Transverse colon (tissue), 4 donors: Measurements from ENCODE around the gene ADAMTSL4. TPM values are rescaled to one million over a fixed set of nuclear protein-coding genes. Genes with fewer than 3 reads are reported as not detected.

Experiments
- DNase-seq: peaks from one replicate; pipeline ENCODE4 v3.0.0-alpha.2; 2019
- H3K27ac ChIP-seq, 4 donors: fragments of 200-600 bp; sonication (generic); 2 replicates each; pipeline ENCODE4 v1.5.1; 2016 to 2018; ENCODE audit warnings: inconsistent platforms in 4 of 4
- H3K27me3 ChIP-seq: fragments of 200-600 bp; sonication (generic); 2 replicates; pipeline ENCODE4 v1.5.1; 2017; ENCODE audit warnings: inconsistent platforms
- H3K36me3 ChIP-seq, 4 donors: fragments of 200-600 bp; sonication (generic); 2 replicates each; pipeline ENCODE4 v1.5.1; 2017 to 2019; ENCODE audit warnings: inconsistent platforms in 4 of 4
- H3K4me1 ChIP-seq, 4 donors: fragments of 200-600 bp; sonication (generic); 2 replicates each; pipeline ENCODE4 v1.5.1; 2017 to 2020; ENCODE audit warnings: inconsistent platforms in 4 of 4
- H3K4me3 ChIP-seq, 4 donors: fragments of 200-600 bp; sonication (generic); 1 replicate in 1 of 4; 2 replicates in 3 of 4; pipeline versions ENCODE4 v1.5.1 to v1.6.1; 2017 to 2019; ENCODE audit warnings: inconsistent platforms in 4 of 4
- H3K9me3 ChIP-seq, 2 donors: fragments of 200-600 bp; sonication (generic); 2 replicates each; pipeline ENCODE4 v1.5.1; 2017 to 2019; ENCODE audit warnings: inconsistent platforms in 2 of 2
- EP300 ChIP-seq: sonication (generic); formaldehyde crosslinking; IDR thresholded peaks from one replicate; pipeline ENCODE4 v1.6.1; 2017; ENCODE audit warnings: antibody characterized with exemption, low read depth
- POLR2A ChIP-seq: fragments of 450-650 bp; IDR thresholded peaks from one replicate; pipeline ENCODE4 v1.6.1; 2016; ENCODE audit warnings: antibody characterized with exemption, mild to moderate bottlenecking, moderate library complexity
- POLR2AphosphoS5 ChIP-seq, 3 donors: sonication (generic); formaldehyde crosslinking; IDR thresholded peaks; one replicate each; pipeline ENCODE4 v1.6.1; 2016; ENCODE audit warnings: antibody characterized with exemption in 3 of 3
- WGBS, 2 donors: methylation state at CpG; one replicate each; pipeline ENCODE4 v1.1.5; 2018; ENCODE audit warnings: low coverage in 1 of 2; 5-methylcytosine and 5-hydroxymethylcytosine counted together
- in situ Hi-C, 4 donors: fragments of 200-750 bp; cut with MboI; loops; one replicate each; pipeline versions ENCODE4 v1.15.0 to v1.15.1; 2017; ENCODE audit warnings: low sequenced_read_pairs in 3 of 4, low pct_ligation_motif_present in 1 of 4, low pct_unique_long_range_greater_than_20kb in 1 of 4
- intact Hi-C: fragments of 100-400 bp; cut with DNase I; formaldehyde crosslinking; loops from one replicate; pipeline ENCODE4 v1.15.1; 2023; ENCODE audit warnings: low total_unique reads
- total RNA-seq, 4 donors: library from RNA; depleted of rRNA; stranded (reverse); fragments of >200 nt; gene quantifications; one replicate each; pipeline ENCODE4 v1.1.0, GENCODE V29; 2016
- TF ChIP-seq, protein P1 (sequence below), 5 experiments: fragments of 200-600 bp in 3 of 5; fragments of 450-650 bp in 2 of 5; sonication (generic) in 3 of 5; IDR thresholded peaks; 1 replicate in 2 of 5; 2 replicates in 3 of 5; pipeline ENCODE4 v1.5.1; 2016 to 2017; ENCODE audit warnings: antibody characterized with exemption in 5 of 5, inconsistent platforms in 3 of 5, mild to moderate bottlenecking in 2 of 5, moderate library complexity in 1 of 5

ADAMTSL4 gene
- total RNA-seq, 4 donors from 2014 or later: 7.2 to 26.2 (median 16.3) TPM

DNA sequence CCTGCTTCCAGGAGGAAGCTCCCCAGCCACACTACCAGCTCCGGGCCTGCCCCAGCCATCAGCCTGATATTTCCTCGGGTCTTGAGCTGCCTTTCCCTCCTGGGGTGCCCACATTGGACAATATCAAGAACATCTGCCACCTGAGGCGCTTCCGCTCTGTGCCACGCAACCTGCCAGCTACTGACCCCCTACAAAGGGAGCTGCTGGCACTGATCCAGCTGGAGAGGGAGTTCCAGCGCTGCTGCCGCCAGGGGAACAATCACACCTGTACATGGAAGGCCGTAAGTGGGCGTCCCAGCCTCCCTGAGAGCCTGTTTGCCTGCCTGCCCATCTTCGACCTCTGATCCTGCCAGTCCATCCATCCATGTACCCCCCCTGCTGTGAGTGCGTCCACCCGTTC lies 37.7 kb upstream of the ADAMTSL4 start:
- H3K9me3 ChIP-seq: no peaks in the 10 kb centered on the region
- 93 to 100% methylated on average over 2 to 12 of the region's 12 CpGs for WGBS, 2 donors
- intact Hi-C loops (no loop called here), in situ Hi-C loops (no loop called here)
- no peaks in the 10 kb centered on the region for H3K36me3 ChIP-seq
- H3K4me3 ChIP-seq: no peak overlapping the region
- no peak for DNase-seq
- H3K27ac ChIP-seq: no peak overlapping the region
- no peaks in the 10 kb centered on the region for H3K27me3 ChIP-seq
- H3K4me1 ChIP-seq: peaks cover 6 to 30% (median 15%) of the 10 kb centered on the region in 4 donors
- TF ChIP-seq, protein P1, sequence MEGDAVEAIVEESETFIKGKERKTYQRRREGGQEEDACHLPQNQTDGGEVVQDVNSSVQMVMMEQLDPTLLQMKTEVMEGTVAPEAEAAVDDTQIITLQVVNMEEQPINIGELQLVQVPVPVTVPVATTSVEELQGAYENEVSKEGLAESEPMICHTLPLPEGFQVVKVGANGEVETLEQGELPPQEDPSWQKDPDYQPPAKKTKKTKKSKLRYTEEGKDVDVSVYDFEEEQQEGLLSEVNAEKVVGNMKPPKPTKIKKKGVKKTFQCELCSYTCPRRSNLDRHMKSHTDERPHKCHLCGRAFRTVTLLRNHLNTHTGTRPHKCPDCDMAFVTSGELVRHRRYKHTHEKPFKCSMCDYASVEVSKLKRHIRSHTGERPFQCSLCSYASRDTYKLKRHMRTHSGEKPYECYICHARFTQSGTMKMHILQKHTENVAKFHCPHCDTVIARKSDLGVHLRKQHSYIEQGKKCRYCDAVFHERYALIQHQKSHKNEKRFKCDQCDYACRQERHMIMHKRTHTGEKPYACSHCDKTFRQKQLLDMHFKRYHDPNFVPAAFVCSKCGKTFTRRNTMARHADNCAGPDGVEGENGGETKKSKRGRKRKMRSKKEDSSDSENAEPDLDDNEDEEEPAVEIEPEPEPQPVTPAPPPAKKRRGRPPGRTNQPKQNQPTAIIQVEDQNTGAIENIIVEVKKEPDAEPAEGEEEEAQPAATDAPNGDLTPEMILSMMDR (IDR thresholded peaks at IDR 0.05): no peak
- TF ChIP-seq EP300 (no peak), POLR2AphosphoS5 (IDR thresholded peaks at IDR 0.05) (no peak), POLR2A (no peak)

DNA sequence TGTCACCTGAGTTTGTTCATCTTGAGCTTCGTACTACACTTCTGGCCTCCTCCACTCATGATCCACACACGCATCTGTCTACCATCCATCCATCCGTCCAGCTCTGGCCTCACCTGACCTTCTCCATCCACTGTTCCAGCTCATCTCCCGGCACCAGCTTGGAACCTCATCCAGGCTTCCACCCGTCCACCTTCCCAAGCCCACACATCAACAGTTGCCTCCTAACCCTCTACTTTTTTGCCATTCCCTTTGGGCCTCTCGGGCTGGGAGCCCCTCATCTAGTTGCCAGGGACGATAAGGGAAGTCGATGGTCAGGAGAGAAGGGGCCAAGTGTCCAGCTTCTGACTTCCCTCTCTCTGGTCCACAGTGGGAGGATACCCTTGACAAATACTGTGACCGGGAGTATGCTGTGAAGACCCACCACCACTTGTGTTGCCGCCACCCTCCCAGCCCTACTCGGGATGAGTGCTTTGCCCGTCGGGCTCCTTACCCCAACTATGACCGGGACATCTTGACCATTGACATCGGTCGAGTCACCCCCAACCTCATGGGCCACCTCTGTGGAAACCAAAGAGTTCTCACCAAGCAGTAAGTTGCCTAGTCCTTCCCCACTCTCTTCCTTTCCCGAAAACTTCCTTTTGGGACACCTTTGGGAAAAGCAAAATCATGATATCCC lies 37.1 kb upstream of the ADAMTSL4 start:
- no peak overlapping the region for H3K4me3 ChIP-seq
- no peak for DNase-seq
- WGBS, 2 donors: 80 to 87% methylated on average over 7 to 17 of the region's 17 CpGs
- in situ Hi-C loops: no loop called here
- H3K27me3 ChIP-seq: no peaks in the 10 kb centered on the region
- intact Hi-C loops: no loop called here
- no peak overlapping the region for H3K27ac ChIP-seq
- no peaks in the 10 kb centered on the region for H3K36me3 ChIP-seq
- TF ChIP-seq, protein P1 (IDR thresholded peaks at IDR 0.05): no peak
- TF ChIP-seq EP300 (no peak), POLR2A (no peak), POLR2AphosphoS5 (IDR thresholded peaks at IDR 0.05) (no peak)
- no peaks in the 10 kb centered on the region for H3K9me3 ChIP-seq
- H3K4me1 ChIP-seq: peaks cover 7 to 36% (median 18%) of the 10 kb centered on the region in 4 donors

DNA sequence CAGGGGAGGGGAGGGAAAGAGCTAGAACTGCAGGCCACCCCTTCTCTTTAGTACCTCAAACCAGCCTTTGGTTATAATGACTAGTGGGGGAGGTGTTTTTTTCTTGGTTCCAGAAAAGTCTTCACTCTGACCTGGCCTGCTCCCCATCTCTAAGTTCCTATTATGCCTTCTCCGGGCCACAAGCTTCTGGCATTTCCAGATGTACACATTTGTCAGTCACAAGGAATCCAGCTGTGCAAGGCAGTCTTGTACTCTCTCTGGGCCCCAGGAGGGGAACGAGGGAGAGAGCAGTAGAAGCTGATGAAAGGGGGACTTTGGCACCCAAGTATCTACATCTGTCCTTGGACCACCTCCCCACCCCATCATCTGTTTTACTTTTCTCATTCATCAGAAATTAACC lies 36.4 kb upstream of the ADAMTSL4 start:
- intact Hi-C loops (no loop called here), in situ Hi-C loops (no loop called here)
- Histone ChIP-seq H3K36me3 (no peaks in the 10 kb centered on the region), H3K4me3 (no peak overlapping the region), H3K27me3 (no peaks in the 10 kb centered on the region), H3K4me1 (peaks cover 7 to 38% (median 16%) of the 10 kb centered on the region in 4 donors), H3K27ac (no peak overlapping the region), H3K9me3 (no peaks in the 10 kb centered on the region)
- WGBS, 2 donors: 50 to 84% methylated on average over 1 to 2 of the region's 2 CpGs
- TF ChIP-seq POLR2AphosphoS5 (IDR thresholded peaks at IDR 0.05) (no peak), EP300 (no peak), POLR2A (no peak)
- TF ChIP-seq, protein P1 (IDR thresholded peaks at IDR 0.05): no peak
- DNase-seq: no peak

DNA sequence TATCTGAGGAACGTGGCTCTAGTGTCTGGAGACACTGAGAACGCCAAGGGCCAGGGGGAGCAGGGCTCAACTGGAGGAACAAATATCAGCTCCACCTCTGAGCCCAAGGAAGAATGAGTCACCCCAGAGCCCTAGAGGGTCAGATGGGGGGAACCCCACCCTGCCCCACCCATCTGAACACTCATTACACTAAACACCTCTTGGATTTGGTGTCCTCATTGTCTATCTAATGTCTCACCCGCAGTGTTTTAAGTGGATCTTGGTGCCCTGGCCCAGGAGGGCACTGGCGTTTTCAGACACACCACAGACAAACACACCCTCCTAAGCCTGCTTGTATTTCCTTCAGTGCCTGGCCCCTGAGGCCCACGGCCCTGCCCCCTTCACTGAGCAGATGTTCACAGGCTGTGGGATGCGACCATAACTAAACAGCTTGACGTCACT lies 35.8 kb upstream of the ADAMTSL4 start:
- no peak for DNase-seq
- intact Hi-C loops: no loop called here
- in situ Hi-C loops: no loop called here

More for the DNA sequence above, 35.8 kb upstream of the ADAMTSL4 start:
- Histone ChIP-seq H3K27ac (no peak overlapping the region), H3K36me3 (no peaks in the 10 kb centered on the region), H3K4me3 (no peak overlapping the region), H3K27me3 (no peaks in the 10 kb centered on the region), H3K4me1 (peaks cover 7 to 33% (median 14%) of the 10 kb centered on the region in 4 donors), H3K9me3 (no peaks in the 10 kb centered on the region)
- TF ChIP-seq, protein P1 (IDR thresholded peaks at IDR 0.05): no peak
- no peak for TF ChIP-seq POLR2AphosphoS5 (IDR thresholded peaks at IDR 0.05)
- TF ChIP-seq EP300: no peak
- TF ChIP-seq POLR2A: no peak
- 77% methylated on average over 7 of the region's 7 CpGs; no CpG with 5 or more reads in 1 of the 2 donors for WGBS, 2 donors
